HCT116 (cell line): Measurements from ENCODE around the gene ACAP2. TPM values are rescaled to one million over a fixed set of nuclear protein-coding genes. Genes with fewer than 3 reads are reported as not detected.

Source experiments
- ATAC-seq: fragments of 200-7000 bp; cut with Tn5 transposase; 2 replicates; pipeline ENCODE4 v1.9.1; 2020; ENCODE audit warnings: mild to moderate bottlenecking, moderate library complexity
- BruUV-seq: library from RNA; stranded (reverse); fragments of 400-500 nt; replicated peaks from 2 replicates; lab custom pipeline; 2021; lab: Mats Ljungman, UMichigan
- CTCF ChIA-PET: fragments of 300-600 bp; sonication (Branson Sonifier 250); formaldehyde crosslinking; loops from one replicate; lab custom pipeline; 2021; ENCODE audit warnings: antibody characterized with exemption; lab: Charles Lee
- POLR2A ChIA-PET: fragments of 300-600, 350-600 bp; sonication (Branson Sonifier 250); formaldehyde crosslinking; loops from one replicate; lab custom pipeline; 2021; ENCODE audit warnings: antibody characterized with exemption; lab: Charles Lee
- RAD21 ChIA-PET, 2 experiments: fragments of 300-600 bp; sonication (Branson Sonifier 250); formaldehyde crosslinking; loops; one replicate each; lab custom pipeline; 2023; ENCODE audit warnings: low total read pairs in 2 of 2; ENCODE audit not compliant: uncharacterized antibody in 2 of 2, unreplicated experiment in 2 of 2, low non-redundant PET in 1 of 2; lab: Charles Lee
- DNase-seq: peaks from one replicate; pipeline ENCODE4 v3.0.0-alpha.2; 2010; ENCODE audit warnings: low read depth, low spot score
- H2AFZ ChIP-seq: fragments of 200-600 bp; shearing (Covaris generic), sonication (generic); 2 replicates; pipeline ENCODE4 v1.6.1; 2017; ENCODE audit warnings: low read depth, mixed run types, mixed read lengths, antibody characterized with exemption, low read length; ENCODE audit not compliant: poor library complexity, severe bottlenecking
- H3K27ac ChIP-seq: 2 replicates; pipeline ENCODE4 v1.5.1; 2012; ENCODE audit warnings: low read depth, low read length
- H3K27me3 ChIP-seq: fragments of 200-600 bp; sonication (generic); 2 replicates; pipeline ENCODE4 v1.6.1; 2016; ENCODE audit warnings: mixed run types, low read length, mixed read lengths; ENCODE audit not compliant: insufficient read depth
- H3K36me3 ChIP-seq, 2 experiments: fragments of 200-500 bp in 1 of 2; fragments of 200-600 bp in 1 of 2; sonication (Bioruptor generic) in 1 of 2; sonication (generic) in 1 of 2; 2 replicates each; pipeline versions ENCODE4 v1.5.1 to v1.6.1; 2014 to 2016; ENCODE audit warnings: low read length in 2 of 2, inconsistent platforms in 1 of 2, mixed read lengths in 1 of 2, mixed run types in 1 of 2; ENCODE audit not compliant: insufficient read depth in 2 of 2, control insufficient read depth in 1 of 2
- H3K4me1 ChIP-seq, 2 experiments: fragments of 200-600 bp in 1 of 2; sonication (generic) in 1 of 2; 2 replicates each; pipeline versions ENCODE4 v1.5.1 to v1.6.1; 2012 to 2017; ENCODE audit warnings: low read length in 2 of 2, inconsistent platforms in 1 of 2, mild to moderate bottlenecking in 1 of 2, mixed read lengths in 1 of 2, mixed run types in 1 of 2, moderate library complexity in 1 of 2; ENCODE audit not compliant: insufficient read depth in 2 of 2, control insufficient read depth in 1 of 2
- H3K4me2 ChIP-seq: fragments of 200-600 bp; sonication (generic); 2 replicates; pipeline ENCODE4 v1.6.1; 2017; ENCODE audit warnings: mixed run types, low read length, mixed read lengths
- H3K4me3 ChIP-seq, 2 experiments: fragments of 200-600 bp in 1 of 2; sonication (generic) in 1 of 2; replicated peaks in 1 of 2; 2 replicates each; pipeline ENCODE4 v1.5.1; 2011 to 2016; ENCODE audit warnings: low read length in 2 of 2, control low read depth in 1 of 2, low read depth in 1 of 2, mild to moderate bottlenecking in 1 of 2, mixed read lengths in 1 of 2, mixed run types in 1 of 2
- H3K79me2 ChIP-seq: fragments of 200-600 bp; sonication (generic); 2 replicates; pipeline ENCODE4 v1.6.1; 2017; ENCODE audit warnings: mild to moderate bottlenecking, mixed run types, low read length, moderate library complexity, mixed read lengths; ENCODE audit not compliant: insufficient read depth
- H3K9ac ChIP-seq: fragments of 200-600 bp; sonication (generic); 2 replicates; pipeline ENCODE4 v1.6.1; 2016; ENCODE audit warnings: low read length, mixed read lengths
- H3K9me2 ChIP-seq: fragments of 200-600 bp; sonication (generic), shearing (Covaris generic); 2 replicates; pipeline ENCODE4 v1.6.1; 2017; ENCODE audit warnings: mixed run types, mild to moderate bottlenecking, moderate library complexity; ENCODE audit not compliant: insufficient read depth
- H3K9me3 ChIP-seq, 2 experiments: fragments of 200-500 bp in 1 of 2; fragments of 200-600 bp in 1 of 2; sonication (Bioruptor generic) in 1 of 2; sonication (generic) in 1 of 2; 2 replicates each; pipeline ENCODE4 v1.6.1; 2014 to 2017; ENCODE audit warnings: low read length in 2 of 2, mixed read lengths in 2 of 2, inconsistent platforms in 1 of 2, low read depth in 1 of 2, mild to moderate bottlenecking in 1 of 2, mixed run types in 1 of 2, moderate library complexity in 1 of 2; ENCODE audit not compliant: control insufficient read depth in 1 of 2, insufficient read depth in 1 of 2
- H4K20me1 ChIP-seq: fragments of 200-600 bp; sonication (generic), shearing (Covaris generic); 2 replicates; pipeline ENCODE4 v1.6.1; 2017; ENCODE audit warnings: mixed run types, mild to moderate bottlenecking, moderate library complexity; ENCODE audit not compliant: insufficient read depth
- CBX3 ChIP-seq: IDR thresholded peaks from 2 replicates; pipeline ENCODE4 v1.6.1; 2012; ENCODE audit warnings: low read depth
- EGR1 ChIP-seq: IDR thresholded peaks from 2 replicates; pipeline ENCODE4 v1.6.1; 2012; ENCODE audit warnings: low read depth
- ELF1 ChIP-seq: IDR thresholded peaks from 2 replicates; pipeline ENCODE4 v1.6.1; 2012; ENCODE audit warnings: low read depth, borderline replicate concordance
- EZH2 ChIP-seq: fragments of 200-600 bp; sonication (generic); IDR thresholded peaks from 2 replicates; pipeline ENCODE4 v1.6.1; 2017; ENCODE audit warnings: antibody characterized with exemption, mixed run types
- EZH2phosphoT487 ChIP-seq: fragments of 200-600 bp; IDR thresholded peaks from 2 replicates; pipeline ENCODE4 v1.6.1; 2018; ENCODE audit warnings: antibody characterized with exemption, borderline replicate concordance
- FOSL1 ChIP-seq: IDR thresholded peaks from 2 replicates; pipeline ENCODE4 v1.6.1; 2012; ENCODE audit warnings: low read depth
- POLR2A ChIP-seq: IDR thresholded peaks from 2 replicates; pipeline ENCODE4 v1.7.0; 2011; ENCODE audit warnings: borderline replicate concordance; ENCODE audit not compliant: insufficient read depth, insufficient read length; ENCODE audit errors: extremely low read depth
- POLR2AphosphoS5 ChIP-seq: IDR thresholded peaks from 2 replicates; pipeline ENCODE4 v1.6.1; 2011; ENCODE audit warnings: mild to moderate bottlenecking, low read depth, low read length, moderate library complexity
- RAD21 ChIP-seq: IDR thresholded peaks from 2 replicates; pipeline ENCODE4 v1.6.1; 2012; ENCODE audit warnings: low read depth, mild to moderate bottlenecking
- SIN3A ChIP-seq: IDR thresholded peaks from 2 replicates; pipeline ENCODE4 v1.6.1; 2012; ENCODE audit warnings: low read depth
- SP1 ChIP-seq: IDR thresholded peaks from 2 replicates; pipeline ENCODE4 v1.6.1; 2012; ENCODE audit warnings: low read depth
- SRF ChIP-seq: IDR thresholded peaks from 2 replicates; pipeline ENCODE4 v1.6.1; 2012; ENCODE audit warnings: low read depth
- YY1 ChIP-seq: IDR thresholded peaks from 2 replicates; pipeline ENCODE4 v1.6.1; 2011; ENCODE audit warnings: low read length, low read depth, moderate library complexity, mild to moderate bottlenecking; ENCODE audit not compliant: insufficient replicate concordance; ENCODE audit errors: extremely low read depth
- ZNF274 ChIP-seq: fragments of 200-500 bp; sonication (Bioruptor generic); IDR thresholded peaks from 2 replicates; pipeline ENCODE4 v1.6.1; 2014; ENCODE audit warnings: mild to moderate bottlenecking, low read depth, low read length, inconsistent platforms
- intact Hi-C: fragments of 100-400 bp; cut with micrococcal nuclease; formaldehyde crosslinking; loops from 2 replicates; pipeline ENCODE4 v1.10.0; 2022
- total RNA-seq: library from RNA; stranded (reverse); gene quantifications from one replicate; pipeline ENCODE4 v1.2.1, GENCODE V29; 2021; ENCODE audit not compliant: unreplicated experiment
- TF ChIP-seq, protein P1 (sequence below), 3 experiments: fragments of 200-600 bp in 1 of 3; sonication (generic) in 1 of 3; IDR thresholded peaks in 2 of 3; conservative IDR thresholded peaks in 1 of 3; 2 replicates each; pipeline ENCODE4 v1.5.1; 2012 to 2017; ENCODE audit warnings: low read depth in 2 of 3, low read length in 2 of 3, antibody characterized with exemption in 1 of 3, borderline replicate concordance in 1 of 3, control low read depth in 1 of 3, mild to moderate bottlenecking in 1 of 3, mixed read lengths in 1 of 3, mixed run types in 1 of 3, moderate library complexity in 1 of 3; ENCODE audit not compliant: insufficient read depth in 1 of 3
- TF ChIP-seq, protein P2 (sequence below): IDR thresholded peaks from 2 replicates; pipeline ENCODE4 v1.6.1; 2012
- TF ChIP-seq, protein P3 (sequence below): IDR thresholded peaks from 2 replicates; pipeline ENCODE4 v1.6.1; 2012
- TF ChIP-seq, protein P4 (sequence below): IDR thresholded peaks from 2 replicates; pipeline ENCODE4 v1.6.1; 2012; ENCODE audit warnings: low read depth

ACAP2 gene
- total RNA-seq, 1 experiment from 2014 or later: 43.0 TPM

DNA sequence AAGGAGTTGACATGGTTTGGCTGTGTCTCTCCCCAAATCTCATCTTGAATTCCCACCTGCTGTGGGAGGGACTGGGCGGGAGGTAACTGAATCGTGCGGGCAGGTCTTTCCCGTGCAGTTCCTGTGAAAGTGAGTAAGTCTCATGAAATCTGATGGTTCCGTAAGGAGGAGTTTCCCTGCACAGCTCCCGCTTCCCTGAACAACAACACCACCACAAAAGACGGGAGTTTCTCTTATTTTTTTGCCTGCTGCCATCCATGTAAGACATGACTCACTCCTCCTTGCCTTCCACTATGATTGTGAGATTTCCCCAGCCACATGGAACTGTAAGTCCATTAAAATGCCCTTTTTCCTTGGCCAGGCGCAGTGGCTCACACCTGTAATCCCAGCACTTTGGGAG is 194.5 kb downstream of the ACAP2 start:
- no peaks in the 10 kb centered on the region for H3K9me3 ChIP-seq
- no peaks in the 10 kb centered on the region for H4K20me1 ChIP-seq
- intact Hi-C loops: no loop called here
- H3K4me1 ChIP-seq: peaks cover 0 to 4% of the 10 kb centered on the region in 2 experiments; a peak in 2 of 4 replicates
- no peak overlapping the region for H3K27ac ChIP-seq
- no peak overlapping the region for H3K4me3 ChIP-seq
- no peak overlapping the region for H3K9ac ChIP-seq
- H3K36me3 ChIP-seq: no peaks in the 10 kb centered on the region
- no peak overlapping the region for H2AFZ ChIP-seq
- H3K4me2 ChIP-seq: no peak overlapping the region
- DNase-seq: no peak
- no peak for ATAC-seq
- ChIA-PET RAD21 (no interaction called here), POLR2A (no interaction called here), CTCF (no interaction called here)
- no TSS peak for BruUV-seq
- no peaks in the 10 kb centered on the region for H3K9me2 ChIP-seq
- no peaks in the 10 kb centered on the region for H3K27me3 ChIP-seq
- TF ChIP-seq ELF1 (no peak), RAD21 (no peak), FOSL1 (no peak), SIN3A (no peak), CBX3 (no peak), EZH2phosphoT487 (no peak), EGR1 (no peak), EZH2 (no peak), POLR2A (no peak), ZNF274 (no peak), SRF (no peak), SP1 (no peak), POLR2AphosphoS5 (no peak), YY1 (no peak)
- TF ChIP-seq, protein P1, sequence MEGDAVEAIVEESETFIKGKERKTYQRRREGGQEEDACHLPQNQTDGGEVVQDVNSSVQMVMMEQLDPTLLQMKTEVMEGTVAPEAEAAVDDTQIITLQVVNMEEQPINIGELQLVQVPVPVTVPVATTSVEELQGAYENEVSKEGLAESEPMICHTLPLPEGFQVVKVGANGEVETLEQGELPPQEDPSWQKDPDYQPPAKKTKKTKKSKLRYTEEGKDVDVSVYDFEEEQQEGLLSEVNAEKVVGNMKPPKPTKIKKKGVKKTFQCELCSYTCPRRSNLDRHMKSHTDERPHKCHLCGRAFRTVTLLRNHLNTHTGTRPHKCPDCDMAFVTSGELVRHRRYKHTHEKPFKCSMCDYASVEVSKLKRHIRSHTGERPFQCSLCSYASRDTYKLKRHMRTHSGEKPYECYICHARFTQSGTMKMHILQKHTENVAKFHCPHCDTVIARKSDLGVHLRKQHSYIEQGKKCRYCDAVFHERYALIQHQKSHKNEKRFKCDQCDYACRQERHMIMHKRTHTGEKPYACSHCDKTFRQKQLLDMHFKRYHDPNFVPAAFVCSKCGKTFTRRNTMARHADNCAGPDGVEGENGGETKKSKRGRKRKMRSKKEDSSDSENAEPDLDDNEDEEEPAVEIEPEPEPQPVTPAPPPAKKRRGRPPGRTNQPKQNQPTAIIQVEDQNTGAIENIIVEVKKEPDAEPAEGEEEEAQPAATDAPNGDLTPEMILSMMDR (IDR thresholded peaks at IDR 0.05 in 2 of 3, conservative IDR thresholded peaks at IDR 0.05 in 1 of 3; ENCODE audit: borderline replicate concordance in 1 of 3, insufficient read depth in 1 of 3, low read depth in 2 of 3, low read length in 2 of 3): no peak
- TF ChIP-seq, protein P2, sequence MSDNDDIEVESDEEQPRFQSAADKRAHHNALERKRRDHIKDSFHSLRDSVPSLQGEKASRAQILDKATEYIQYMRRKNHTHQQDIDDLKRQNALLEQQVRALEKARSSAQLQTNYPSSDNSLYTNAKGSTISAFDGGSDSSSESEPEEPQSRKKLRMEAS: no peak
- TF ChIP-seq, protein P3, sequence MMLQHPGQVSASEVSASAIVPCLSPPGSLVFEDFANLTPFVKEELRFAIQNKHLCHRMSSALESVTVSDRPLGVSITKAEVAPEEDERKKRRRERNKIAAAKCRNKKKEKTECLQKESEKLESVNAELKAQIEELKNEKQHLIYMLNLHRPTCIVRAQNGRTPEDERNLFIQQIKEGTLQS: no peak
- TF ChIP-seq, protein P4, sequence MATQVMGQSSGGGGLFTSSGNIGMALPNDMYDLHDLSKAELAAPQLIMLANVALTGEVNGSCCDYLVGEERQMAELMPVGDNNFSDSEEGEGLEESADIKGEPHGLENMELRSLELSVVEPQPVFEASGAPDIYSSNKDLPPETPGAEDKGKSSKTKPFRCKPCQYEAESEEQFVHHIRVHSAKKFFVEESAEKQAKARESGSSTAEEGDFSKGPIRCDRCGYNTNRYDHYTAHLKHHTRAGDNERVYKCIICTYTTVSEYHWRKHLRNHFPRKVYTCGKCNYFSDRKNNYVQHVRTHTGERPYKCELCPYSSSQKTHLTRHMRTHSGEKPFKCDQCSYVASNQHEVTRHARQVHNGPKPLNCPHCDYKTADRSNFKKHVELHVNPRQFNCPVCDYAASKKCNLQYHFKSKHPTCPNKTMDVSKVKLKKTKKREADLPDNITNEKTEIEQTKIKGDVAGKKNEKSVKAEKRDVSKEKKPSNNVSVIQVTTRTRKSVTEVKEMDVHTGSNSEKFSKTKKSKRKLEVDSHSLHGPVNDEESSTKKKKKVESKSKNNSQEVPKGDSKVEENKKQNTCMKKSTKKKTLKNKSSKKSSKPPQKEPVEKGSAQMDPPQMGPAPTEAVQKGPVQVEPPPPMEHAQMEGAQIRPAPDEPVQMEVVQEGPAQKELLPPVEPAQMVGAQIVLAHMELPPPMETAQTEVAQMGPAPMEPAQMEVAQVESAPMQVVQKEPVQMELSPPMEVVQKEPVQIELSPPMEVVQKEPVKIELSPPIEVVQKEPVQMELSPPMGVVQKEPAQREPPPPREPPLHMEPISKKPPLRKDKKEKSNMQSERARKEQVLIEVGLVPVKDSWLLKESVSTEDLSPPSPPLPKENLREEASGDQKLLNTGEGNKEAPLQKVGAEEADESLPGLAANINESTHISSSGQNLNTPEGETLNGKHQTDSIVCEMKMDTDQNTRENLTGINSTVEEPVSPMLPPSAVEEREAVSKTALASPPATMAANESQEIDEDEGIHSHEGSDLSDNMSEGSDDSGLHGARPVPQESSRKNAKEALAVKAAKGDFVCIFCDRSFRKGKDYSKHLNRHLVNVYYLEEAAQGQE: no peak
- TF ChIP-seq, all 23 proteins: peak for 0
- H3K79me2 ChIP-seq: no peaks in the 10 kb centered on the region
